Measurements from ENCODE around the gene TOMT. TPM values are rescaled to one million over a fixed set of nuclear protein-coding genes. Genes with fewer than 3 reads are reported as not detected.
A peak's percentile ranks its signal among the peaks of the same experiment; 100 is the strongest.

TOMT gene
- total RNA-seq, 2 donors from 2014 or later, result not detected

DNA sequence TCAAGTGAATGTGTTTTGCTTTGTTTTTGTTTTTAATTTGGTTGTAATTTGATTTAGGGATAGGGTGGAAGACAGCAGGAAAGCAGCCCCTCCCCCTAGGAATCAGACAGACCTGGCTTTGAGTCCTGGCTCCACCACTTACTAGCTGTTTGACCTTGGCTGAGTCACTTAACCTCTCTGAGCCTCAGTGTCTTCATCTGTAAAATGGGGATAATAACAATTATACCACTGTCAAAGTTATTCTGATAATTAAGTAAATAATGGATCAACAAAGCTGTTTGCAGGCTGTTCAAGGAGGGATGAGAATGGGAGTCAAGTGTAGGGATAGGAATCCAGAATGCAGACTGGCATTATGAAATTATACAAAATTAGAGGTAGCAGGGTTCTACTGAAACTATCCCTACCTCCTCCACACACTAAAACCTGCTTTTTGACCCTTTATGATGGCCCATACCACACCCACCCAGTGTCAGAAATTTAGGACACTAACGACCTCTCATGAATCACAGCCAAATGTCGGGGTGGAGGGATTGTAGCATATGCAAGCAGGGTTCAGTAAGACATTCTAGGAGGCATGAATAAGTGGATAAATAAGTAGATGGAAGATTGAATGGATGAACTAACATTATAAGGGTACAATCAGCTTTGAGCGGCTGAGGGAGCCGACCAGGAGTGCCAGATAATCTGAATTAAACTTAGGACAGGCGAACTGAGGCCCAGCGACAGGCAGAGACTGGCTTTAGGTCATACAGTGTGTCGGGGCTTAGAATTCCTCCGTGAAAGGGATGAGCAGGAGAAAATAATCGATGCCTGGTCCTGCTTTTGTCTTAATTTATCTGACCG is 5.8 kb downstream of the TOMT start:
- H3K27ac ChIP-seq, result peak overlapping the region; percentile 96
- intact Hi-C loops (cut with DNase I), result no loop called here
- H3K4me1 ChIP-seq, result peaks cover 4% of the 10 kb centered on the region
- peak overlapping the region; percentile 37 for H3K4me3 ChIP-seq
- no peaks in the 10 kb centered on the region for H3K36me3 ChIP-seq
- no peaks in the 10 kb centered on the region for H3K27me3 ChIP-seq
- peak; percentile 28 for DNase-seq
- no peaks in the 10 kb centered on the region for H3K9me3 ChIP-seq
- H3K9ac ChIP-seq (ENCODE audit: low read depth in 2 of 2, low read length in 2 of 2), result peak overlapping the region; percentile 63 to 89
- TF ChIP-seq, protein P1, sequence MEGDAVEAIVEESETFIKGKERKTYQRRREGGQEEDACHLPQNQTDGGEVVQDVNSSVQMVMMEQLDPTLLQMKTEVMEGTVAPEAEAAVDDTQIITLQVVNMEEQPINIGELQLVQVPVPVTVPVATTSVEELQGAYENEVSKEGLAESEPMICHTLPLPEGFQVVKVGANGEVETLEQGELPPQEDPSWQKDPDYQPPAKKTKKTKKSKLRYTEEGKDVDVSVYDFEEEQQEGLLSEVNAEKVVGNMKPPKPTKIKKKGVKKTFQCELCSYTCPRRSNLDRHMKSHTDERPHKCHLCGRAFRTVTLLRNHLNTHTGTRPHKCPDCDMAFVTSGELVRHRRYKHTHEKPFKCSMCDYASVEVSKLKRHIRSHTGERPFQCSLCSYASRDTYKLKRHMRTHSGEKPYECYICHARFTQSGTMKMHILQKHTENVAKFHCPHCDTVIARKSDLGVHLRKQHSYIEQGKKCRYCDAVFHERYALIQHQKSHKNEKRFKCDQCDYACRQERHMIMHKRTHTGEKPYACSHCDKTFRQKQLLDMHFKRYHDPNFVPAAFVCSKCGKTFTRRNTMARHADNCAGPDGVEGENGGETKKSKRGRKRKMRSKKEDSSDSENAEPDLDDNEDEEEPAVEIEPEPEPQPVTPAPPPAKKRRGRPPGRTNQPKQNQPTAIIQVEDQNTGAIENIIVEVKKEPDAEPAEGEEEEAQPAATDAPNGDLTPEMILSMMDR (IDR thresholded peaks at IDR 0.05), result no peak

DNA sequence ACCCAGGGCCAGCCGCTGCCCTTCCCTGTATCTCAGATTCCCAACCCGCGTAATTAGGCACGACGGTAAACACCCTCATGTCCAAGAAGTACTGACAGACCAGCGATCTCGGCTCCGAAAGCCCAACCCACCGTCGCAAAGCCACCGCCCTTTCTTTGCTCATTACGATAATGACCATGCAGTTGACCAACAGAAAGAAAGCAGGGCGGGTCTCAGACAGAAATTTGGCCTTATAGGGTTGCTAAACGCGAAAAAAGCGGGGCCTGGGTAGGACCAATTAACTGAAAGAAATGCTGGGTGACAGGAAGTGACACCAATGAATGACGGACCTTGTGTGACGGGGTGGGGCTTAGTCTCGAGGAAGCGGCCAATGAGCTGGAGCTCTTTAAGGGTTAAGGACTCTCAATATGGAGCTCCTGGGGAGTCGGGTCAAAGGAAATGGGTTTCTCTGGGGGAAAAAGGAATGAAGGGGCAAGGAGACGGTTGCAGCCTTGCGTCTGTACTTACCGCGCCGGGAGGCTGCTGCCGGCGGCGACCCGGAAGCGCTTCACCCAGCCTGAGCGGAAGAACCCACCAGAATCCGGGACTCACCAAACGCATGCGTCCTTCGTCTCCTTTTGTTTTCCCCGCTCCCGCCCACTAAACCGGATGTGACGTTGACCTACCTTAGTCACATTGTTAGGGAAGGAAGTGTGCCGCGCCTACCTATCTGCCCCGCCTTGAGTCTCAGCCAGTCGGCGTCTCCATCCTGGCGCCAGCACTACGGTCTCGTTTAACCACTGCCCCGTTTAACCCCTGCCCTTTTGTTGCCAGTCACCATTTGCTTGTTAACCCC is 6.6 kb downstream of the TOMT start, which contains the start of gene ANAPC15:
Gene ANAPC15 (minus strand): TSS at position 553 of the 835 bp plus-strand sequence. CDS start 1,419 bp downstream, outside the sequence.
- intact Hi-C loops (cut with DNase I), result no loop called here
- Histone ChIP-seq H3K27me3 (no peaks in the 10 kb centered on the region), H3K9ac (ENCODE audit: low read depth in 2 of 2, low read length in 2 of 2) (peak within 1 kb of the TSS; percentile 63 to 89), H3K9me3 (no peaks in the 10 kb centered on the region), H3K36me3 (no peaks in the 10 kb centered on the region), H3K4me1 (peaks cover 4% of the 10 kb centered on the region), H3K27ac (peak within 1 kb of the TSS; percentile 96), H3K4me3 (peak within 1 kb of the TSS; percentile 37)
- TF ChIP-seq, protein P1 (IDR thresholded peaks at IDR 0.05), result no peak
- DNase-seq, result peak; percentile 99

DNA sequence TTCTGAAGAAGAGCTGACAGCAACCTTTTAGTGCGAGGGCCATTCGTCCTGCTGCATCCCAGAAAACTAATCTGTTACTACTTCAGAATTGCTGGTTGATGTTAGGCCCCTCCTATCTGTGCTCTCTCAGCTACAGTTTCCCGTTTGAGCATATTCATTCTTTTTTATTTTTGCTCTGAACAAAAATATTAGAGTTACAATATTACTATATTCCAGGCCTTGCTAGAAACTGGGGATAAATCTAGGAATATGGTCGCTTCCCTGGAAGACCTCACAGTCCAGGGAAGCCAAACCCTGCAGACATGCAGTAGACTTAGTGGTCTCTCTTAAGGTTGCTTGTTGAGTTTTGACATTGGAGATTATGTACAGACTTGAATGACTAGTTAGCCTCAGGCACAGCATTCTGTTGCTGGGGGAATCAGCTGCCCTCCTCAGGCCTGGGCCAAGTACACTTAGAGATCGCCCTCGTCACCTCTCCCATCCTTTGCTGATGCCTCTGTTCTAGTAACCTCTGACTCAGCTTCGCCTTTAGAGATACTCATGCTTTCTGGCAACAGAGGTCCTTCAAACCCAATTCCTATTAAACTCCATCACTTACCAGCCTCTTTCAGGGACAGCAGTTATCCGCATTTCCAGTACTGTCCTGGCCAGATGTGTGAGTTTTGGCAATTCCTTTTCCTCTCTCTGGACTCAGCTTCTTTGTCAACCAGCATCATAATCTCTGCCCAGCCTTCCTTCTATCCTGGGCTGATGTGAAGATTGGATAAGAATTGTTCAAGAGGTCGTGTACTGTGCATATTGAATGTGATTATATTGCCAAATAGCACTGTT is 7.5 kb downstream of the TOMT start:
- H3K36me3 ChIP-seq, result no peaks in the 10 kb centered on the region
- H3K9ac ChIP-seq (ENCODE audit: low read depth in 2 of 2, low read length in 2 of 2), result peak overlapping the region; percentile 57 to 83
- TF ChIP-seq, protein P1 (IDR thresholded peaks at IDR 0.05), result no peak
- H3K4me1 ChIP-seq, result peaks cover 4% of the 10 kb centered on the region
- DNase-seq, result no peak
- H3K27ac ChIP-seq, result peak overlapping the region; percentile 96
- H3K4me3 ChIP-seq, result peak overlapping the region; percentile 37
- no peaks in the 10 kb centered on the region for H3K9me3 ChIP-seq
- intact Hi-C loops (cut with DNase I), result no loop called here
- no peaks in the 10 kb centered on the region for H3K27me3 ChIP-seq

DNA sequence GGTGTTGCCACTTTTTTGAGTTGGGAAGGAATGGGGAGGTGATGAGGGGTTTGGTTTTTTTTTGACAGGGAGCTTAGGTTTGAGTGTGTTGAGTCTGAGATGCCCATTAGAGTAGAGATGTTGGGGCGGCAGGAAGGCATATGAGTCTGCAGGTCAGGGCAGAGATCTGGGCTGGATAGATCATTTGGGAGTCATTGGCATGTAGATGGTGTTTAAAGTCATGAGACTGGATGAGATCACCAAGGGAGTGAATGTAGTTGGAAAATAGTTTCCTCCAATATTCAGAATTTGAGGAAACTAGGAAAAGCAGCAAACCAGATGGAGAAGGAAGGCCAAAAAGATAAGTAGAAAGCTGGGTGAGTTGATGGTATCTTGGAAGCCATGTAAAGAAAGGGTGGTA is 8.8 kb downstream of the TOMT start:
- intact Hi-C loops (cut with DNase I), result no loop called here
- peaks cover 4% of the 10 kb centered on the region for H3K4me1 ChIP-seq
- H3K9ac ChIP-seq (ENCODE audit: low read depth in 2 of 2, low read length in 2 of 2), result no peak overlapping the region
- H3K27me3 ChIP-seq, result no peaks in the 10 kb centered on the region
- TF ChIP-seq, protein P1 (IDR thresholded peaks at IDR 0.05), result no peak
- no peaks in the 10 kb centered on the region for H3K36me3 ChIP-seq
- no peak for DNase-seq
- no peak overlapping the region for H3K27ac ChIP-seq
- H3K4me3 ChIP-seq, result no peak overlapping the region
- no peaks in the 10 kb centered on the region for H3K9me3 ChIP-seq
